ENCODE results near the gene GNS.
"Not testable (repeated sequence)": the region's sequence is repeated elsewhere in the genome, so short reads cannot be mapped to it uniquely, and the experiment has no call there.

GNS gene

GRCh38 chr12:64699504-64700115, 59.6 kb downstream of the GNS start:
- DNase-seq (ENCODE audit: low read depth in 1 of 2, low spot score in 1 of 2), result no peak

DNA sequence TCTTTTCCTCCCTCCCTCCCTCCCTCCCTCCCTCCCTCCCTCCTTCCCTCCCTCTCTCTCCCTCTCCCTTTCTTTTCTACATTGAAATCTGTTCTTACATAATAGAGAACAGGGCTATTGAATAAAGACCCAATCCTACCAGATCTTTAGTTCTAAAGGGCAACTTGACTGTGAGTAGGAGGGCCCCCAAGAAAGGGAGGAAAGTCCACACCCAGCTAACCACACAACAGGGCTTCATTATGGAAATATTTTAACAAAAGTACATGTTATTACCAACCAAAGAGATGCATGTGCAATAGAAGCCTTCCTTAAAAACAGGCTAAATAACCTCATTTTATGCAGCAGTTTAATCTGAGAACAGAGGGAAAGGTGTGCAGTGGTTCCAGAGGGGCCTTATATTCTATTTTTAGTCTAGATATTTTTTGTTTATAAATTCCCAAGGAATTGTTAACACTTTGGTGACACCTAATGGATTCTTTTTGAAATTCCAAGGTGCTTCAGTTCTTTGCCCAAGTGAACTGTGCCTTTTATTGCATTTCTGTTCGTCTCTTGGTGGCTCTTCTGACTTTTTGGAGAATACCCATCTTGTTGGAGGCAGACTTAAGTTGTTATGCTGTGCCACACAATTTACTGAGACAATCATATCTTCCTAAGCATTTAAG, 63.0 kb downstream of the GNS start:
- no peak for DNase-seq (ENCODE audit: low read depth in 1 of 2, low spot score in 1 of 2)

GRCh38 chr12:64695550-64695949, 63.7 kb downstream of the GNS start:
- DNase-seq (ENCODE audit: low read depth in 1 of 2, low spot score in 1 of 2), result no peak

GRCh38 chr12:64694130-64695040, 64.8 kb downstream of the GNS start:
- DNase-seq (ENCODE audit: low read depth in 1 of 2, low spot score in 1 of 2), result no peak

DNA sequence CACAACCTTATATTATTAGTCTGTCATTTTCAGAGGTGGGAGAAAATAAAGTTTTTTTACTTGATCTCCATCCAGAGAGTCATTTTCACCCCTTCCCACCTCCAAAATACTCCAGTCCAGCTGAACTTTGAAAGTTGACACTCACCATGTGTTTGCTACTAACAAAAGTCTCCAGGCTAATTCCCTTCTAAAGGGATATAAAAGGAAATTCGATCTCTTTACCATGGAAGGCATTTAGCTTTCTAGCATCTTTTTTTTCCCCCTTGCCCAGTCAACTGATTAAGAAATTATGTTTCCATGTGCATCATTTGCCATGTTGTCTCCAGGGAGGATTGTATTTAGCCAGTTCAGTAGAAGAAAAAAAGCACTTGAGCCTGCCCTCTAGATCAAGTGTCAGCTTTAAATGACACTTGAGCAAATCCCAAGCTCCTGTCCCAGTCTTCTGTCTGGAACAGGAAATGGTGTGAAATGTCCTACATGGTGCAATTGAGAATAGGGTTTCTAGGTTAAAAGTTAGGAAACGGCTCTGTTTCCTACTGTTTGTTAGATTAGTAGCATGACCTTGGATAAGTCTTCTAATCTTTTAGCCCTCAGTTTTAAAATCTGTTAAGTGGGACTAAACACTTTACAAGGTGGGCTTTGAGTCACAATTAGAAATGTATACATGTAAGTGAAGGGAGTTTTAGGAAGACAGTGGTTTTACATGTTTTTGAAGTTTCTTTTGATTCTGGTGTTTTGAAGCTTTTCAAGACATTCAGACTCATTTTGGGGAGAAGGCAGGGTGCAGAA, 67.2 kb downstream of the GNS start:
- no peak for DNase-seq (ENCODE audit: low read depth in 1 of 2, low spot score in 1 of 2)

- no peak for DNase-seq (ENCODE audit: low read depth in 1 of 2, low spot score in 1 of 2)
These were observed 67.9 kb downstream of the GNS start for GRCh38 chr12:64691227-64691794.

DNA sequence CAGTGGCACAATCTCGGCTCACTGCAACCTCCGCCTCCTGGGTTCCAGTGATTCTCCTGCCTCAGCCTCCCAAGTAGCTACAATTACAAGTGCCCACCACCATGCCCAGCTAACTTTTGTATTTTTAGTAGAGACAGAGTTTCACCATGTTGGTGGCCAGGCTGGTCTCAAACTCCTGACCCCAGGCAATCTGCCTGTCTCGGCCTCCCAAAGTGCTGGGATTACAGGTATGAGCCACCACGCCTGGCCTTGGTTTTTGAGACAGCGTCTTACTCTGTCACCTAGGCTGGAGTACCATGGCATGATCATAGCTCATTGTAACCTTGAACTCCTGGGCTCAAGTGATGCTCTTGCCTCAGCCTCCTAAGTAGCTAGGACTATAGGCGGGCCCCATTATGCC, 69.0 kb downstream of the GNS start:
- DNase-seq (ENCODE audit: low read depth in 1 of 2, low spot score in 1 of 2), result not testable (repeated sequence)

DNA sequence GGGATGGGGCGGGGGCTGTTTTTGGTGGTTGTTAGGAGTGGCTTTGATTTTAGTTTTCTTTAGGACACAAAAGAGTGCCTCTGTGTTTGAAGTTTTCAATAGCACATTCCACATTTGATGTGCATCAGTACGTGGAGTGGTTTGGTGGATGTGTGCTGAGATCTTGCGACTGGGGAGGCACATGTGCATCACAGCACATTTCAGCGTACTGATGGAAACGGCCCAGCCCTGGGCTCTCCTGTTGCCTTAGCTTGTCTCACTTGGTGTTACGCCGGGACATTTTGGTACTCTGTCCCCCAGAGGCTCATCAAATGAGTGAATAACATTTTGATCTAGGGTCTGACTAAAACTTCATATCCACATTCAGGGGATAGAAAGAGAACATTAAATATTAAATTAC, 70.5 kb downstream of the GNS start:
- DNase-seq (ENCODE audit: low read depth in 1 of 2, low spot score in 1 of 2), result no peak

DNA sequence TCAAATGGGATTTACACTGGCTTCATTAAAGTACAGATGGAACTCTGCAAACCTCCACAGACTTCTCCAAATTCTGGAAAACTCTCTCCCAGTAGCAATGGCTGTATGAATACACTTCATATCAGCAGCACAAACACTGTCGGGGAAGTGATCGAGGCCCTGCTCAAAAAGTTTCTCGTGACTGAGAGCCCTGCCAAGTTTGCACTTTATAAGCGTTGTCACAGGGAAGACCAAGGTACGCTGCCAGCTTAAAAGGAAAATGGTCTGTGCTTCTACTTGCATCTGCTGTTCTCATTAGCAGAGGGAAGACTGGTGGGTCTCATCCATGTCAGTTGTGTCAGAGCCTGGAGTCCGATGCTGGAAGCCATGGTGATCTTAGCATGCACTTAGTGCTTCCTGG, 71.0 kb downstream of the GNS start:
- DNase-seq (ENCODE audit: low read depth in 1 of 2, low spot score in 1 of 2), result no peak

- DNase-seq (ENCODE audit: low read depth in 1 of 2, low spot score in 1 of 2), result no peak
These were observed 71.4 kb downstream of the GNS start for GRCh38 chr12:64687816-64688215.

DNA sequence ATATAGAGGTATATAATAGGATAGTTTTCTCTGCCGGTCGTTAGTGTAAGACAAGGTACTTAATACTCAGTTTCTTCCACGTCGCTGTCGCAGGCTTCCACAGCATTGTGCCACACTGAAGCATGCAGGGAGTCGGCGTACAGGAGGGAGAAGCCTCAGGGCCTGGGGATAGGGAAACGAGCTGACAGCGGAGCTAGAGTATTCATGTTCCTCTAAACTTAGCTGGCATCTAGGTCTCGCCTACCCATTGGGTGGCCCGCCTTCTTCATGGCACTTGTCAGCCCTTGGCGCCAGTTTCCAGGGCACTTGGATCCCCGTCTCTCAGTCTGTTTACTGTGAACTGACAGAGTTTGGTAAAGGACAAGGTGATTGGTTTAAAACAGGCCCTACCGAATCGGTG, 73.6 kb downstream of the GNS start:
- DNase-seq (ENCODE audit: low read depth in 1 of 2, low spot score in 1 of 2), result no peak

DNA sequence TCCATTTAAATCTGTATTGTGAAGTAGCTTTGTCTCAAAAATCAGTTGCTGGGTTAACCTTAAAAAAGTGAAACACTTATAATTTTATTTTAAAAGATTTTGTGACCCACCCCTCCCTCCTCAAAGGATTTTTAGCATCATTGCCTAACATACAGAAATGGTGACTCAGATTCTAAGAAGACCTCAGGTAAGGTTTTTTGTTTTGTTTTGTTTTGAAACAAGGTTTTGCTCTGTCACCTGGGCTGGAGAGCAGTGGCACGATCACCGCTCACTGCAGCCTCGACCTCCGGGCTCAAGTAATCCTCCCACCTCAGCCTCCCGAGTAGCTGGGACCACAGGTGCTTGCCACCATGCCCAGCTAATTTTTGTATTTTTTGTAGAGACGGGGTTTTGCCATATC, 74.2 kb downstream of the GNS start:
- no peak for DNase-seq (ENCODE audit: low read depth in 1 of 2, low spot score in 1 of 2)

GRCh38 chr12:64683816-64684543, 75.2 kb downstream of the GNS start:
- DNase-seq (ENCODE audit: low read depth in 1 of 2, low spot score in 1 of 2), result no peak

DNA sequence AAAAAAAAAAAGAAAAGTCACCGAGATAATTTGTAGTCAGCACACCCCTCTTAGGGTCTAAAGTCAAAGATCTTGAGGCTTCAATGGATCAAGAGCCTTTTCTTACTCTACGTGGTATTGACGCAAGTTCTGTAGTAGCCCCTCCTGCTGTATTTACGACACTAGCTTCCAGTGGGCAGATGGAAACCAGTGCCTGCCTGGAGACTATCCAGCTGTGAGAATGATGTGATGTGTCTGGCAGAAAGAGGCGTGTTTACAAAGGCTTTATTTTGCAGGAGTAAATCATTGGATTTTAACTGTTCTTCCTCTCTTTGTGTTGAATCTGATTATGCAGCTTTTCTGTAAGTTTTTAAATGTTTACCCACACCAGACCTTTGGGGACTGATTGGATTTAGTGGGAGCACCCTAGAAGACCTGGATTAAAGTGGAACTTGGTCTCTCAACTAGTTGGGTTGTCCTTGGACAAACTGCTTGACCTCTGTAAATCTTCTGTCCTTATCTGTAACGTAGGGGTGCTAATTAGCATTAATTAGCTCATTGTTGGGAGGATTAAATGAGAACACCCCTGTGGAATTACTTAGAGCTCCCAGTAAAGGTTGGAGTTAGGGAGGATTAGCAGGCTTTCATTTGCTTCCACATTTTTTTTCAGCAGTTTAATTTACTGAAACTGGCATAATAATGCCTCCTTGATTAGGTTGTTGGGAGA, 76.5 kb downstream of the GNS start:
- DNase-seq (ENCODE audit: low read depth in 1 of 2, low spot score in 1 of 2), result no peak

DNA sequence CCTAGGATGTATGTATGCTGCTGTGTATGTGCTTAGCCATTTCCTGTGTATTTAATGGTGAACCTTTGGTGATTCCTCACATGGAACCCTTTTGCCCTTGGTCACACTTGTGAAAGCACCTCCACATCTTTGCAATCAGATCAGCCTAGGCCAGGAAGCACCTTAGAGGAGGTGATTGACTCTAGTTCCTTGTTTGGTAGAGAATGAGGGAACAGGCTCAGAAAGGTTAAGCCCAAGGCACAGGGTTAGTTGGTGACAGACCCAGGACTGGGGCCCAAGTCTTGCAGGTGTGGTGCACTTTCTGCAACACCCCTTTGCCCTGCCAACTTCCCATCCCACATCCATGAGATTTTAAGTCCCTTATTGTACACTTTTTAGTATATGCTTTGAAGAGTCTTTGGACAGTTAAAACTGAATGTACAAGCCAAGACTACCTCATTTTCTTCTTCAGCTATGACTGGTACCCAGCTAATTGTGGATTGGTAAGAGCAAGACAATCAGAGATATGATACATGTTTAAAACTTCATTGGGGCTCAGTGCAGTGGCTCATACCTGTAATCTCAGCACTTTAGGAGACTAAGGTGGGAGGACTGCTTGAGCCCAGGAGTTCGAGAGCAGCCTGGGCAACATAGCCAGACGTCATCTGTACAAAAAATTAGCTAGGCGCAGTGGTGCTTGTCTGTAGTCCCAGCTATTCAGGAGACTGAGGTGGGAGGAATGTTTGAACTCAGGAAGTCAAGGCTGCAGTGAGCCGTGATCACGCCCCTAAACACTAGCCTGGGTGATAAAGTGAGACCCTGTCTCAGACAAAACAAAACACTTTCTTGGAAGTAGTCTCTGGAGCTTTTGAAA, 77.8 kb downstream of the GNS start:
- no peak for DNase-seq (ENCODE audit: low read depth in 1 of 2, low spot score in 1 of 2)

- no peak for DNase-seq (ENCODE audit: low read depth in 1 of 2, low spot score in 1 of 2)
These were observed 79.0 kb downstream of the GNS start for GRCh38 chr12:64680235-64680634.

- DNase-seq (ENCODE audit: low read depth in 1 of 2, low spot score in 1 of 2), result no peak
These were observed 79.7 kb downstream of the GNS start for GRCh38 chr12:64679487-64680001.

- no peak for DNase-seq (ENCODE audit: low read depth in 1 of 2, low spot score in 1 of 2)
These were observed 80.4 kb downstream of the GNS start for GRCh38 chr12:64678835-64679234.

GRCh38 chr12:64678248-64678647, 81.0 kb downstream of the GNS start:
- no peak for DNase-seq (ENCODE audit: low read depth in 1 of 2, low spot score in 1 of 2)

Data from activated CD4-positive, alpha-beta T cell treated with anti-CD3 and anti-CD28 coated beads, Interleukin-2, amount 50 U/mL, for 24 hours (primary cell).